NCI-H1092 treated with DMSO at 0.1 percent for 48 hours (cell line): Measurements from ENCODE around the gene VSTM4.

Experiments
- DNase-seq: peaks from one replicate; lab custom pipeline; 2025; lab: John Stamatoyannopoulos, UW

VSTM4 gene

DNA sequence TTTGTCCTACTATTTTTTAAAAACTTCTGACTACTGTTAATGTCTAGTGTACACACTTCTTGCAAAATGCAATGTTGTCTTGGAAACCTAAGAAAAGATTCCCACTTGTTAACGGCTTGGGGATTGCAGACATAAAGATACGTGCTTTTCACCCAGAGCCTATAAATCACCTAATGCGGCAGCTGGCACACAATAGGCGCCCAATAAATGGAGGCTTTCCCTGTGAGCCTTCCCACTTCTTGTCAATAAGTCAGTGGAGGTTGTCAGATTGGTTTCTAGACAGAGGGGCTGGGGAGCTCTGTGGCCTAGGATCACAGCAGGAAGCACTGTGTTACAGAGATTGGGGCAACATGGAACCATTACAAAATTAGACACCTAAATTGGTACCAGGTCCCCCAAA, 74.7 kb downstream of the VSTM4 start:
- no peak for DNase-seq

DNA sequence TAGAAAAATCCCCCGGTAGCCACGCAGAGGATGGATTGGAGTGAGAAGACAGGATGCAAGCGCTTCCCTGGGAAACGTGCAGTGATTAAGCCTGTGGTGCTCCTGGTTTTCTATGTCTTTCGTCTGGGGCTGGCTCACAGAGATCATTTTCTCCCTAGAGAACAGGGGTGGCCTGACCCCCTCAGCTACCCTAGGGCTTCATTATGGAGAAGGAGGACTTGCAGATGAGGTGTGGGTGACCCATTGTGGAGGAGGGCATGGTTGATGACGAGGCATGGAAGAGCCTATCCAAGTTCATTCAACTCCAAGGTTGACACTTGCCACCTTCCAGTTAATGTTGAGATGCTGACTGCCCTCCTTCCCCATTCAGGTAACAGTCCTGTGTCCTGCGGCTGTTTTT, 75.9 kb downstream of the VSTM4 start:
- DNase-seq, result no peak

DNA sequence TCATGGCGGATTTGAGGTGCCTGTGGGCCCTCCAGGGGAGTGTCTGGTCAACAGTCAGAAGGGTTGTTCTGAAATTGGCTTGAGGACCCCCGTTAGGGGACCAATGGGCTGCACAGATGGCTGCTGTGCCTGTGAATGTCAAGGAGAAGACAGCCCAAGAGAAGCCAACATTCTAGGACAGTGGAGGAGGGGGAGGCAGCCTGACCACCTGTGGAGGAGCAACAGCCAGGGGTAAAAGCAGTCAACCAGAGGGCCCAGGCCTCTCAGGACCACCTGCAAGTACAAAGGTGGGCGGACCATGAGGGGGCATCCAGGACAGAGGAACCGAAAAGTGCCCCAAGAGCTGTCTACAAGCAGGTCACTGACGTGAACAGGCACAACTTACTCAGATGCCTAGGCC, 76.6 kb downstream of the VSTM4 start:
- DNase-seq, result no peak

DNA sequence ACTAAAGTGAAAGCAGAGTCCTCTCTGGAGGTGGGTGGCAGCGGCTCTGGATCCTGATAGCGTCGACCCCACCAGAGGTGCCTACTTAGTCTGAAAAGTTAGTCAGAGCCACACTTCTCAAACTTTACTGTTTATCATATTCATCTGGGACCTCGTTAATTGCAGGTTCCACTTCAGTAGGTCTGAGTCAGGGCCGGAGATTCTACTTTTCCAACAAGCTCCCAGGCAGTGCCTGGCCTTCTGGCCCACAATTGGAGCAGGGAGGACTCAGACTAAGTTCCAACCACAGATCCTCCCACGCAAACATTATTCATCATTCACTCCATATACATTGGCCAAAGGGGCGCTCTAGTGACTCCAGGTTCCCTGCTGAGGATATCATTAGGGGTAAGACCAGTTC, 78.1 kb downstream of the VSTM4 start:
- no peak for DNase-seq

DNA sequence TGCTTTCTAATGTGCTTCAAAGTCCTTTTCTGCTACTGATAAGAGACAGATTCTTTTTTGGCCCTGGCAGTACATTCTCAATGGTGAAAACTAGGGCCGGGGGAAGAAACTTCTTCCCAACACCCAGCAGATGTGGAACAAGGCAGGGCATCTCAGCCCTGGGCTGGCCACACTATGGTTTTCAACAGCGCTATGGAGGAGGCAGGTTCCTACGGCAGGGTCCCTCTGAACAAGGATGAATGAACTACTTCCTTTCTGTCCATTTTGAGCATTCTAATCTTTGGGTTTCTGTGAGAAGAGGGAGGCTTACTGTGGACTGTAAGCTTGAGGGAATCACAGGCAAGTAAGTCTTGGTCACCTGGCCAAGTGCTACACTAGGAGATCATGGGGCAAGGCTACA, 78.7 kb downstream of the VSTM4 start:
- DNase-seq, result no peak

DNA sequence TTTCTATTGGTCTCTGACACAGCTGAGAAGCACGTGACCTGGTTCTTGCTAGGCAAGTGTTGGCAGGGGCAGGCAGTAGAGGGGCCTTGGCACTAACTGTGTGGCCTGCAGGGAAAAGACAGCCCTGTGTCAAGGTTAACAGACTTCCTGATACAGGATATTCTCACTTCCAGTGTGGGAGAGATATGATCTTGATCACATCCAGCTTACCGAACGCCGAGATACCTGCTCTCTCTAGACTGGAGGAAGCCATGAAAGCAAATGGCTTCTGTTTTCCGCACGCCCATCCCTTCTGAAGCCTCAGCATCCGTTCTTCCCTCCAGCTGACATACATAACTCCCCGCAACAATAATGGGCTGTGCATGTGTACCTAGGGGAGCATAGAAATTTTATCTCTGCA, 79.4 kb downstream of the VSTM4 start:
- DNase-seq, result no peak

DNA sequence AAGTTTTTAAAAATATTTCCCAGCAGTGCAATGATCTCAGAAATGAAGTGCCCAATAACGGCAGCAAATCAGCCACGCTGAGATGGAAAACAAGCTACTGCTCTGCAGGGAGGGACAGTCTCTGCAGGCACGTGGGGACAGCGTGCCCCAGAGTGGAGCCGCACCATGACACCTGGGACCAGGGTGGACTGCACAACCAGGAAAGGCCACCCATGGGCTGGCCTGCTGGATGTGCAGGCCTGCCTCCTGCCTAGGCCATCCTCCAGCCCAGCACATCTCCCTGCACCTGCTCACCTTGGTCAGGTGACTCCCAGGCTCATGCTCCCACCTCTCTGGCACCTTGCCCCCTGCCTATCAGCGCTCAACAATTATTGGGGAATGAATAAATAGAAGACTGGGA, 80.4 kb downstream of the VSTM4 start:
- DNase-seq, result no peak

DNA sequence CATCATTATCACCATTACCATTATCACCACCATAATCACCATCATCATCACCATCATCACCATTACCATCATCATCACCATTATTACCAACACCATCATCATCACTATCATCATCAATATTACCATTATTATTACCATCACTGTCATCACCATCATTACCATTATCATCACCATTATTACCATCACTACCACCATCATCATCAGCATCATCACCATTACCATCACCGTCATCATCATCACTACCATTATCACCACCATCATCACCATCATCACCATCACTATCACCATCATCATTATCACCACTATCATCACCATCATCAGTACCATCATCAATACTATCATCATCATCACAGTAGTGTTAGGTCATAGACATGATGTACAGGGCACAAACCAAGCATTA, 81.4 kb downstream of the VSTM4 start:
- no peak for DNase-seq

DNA sequence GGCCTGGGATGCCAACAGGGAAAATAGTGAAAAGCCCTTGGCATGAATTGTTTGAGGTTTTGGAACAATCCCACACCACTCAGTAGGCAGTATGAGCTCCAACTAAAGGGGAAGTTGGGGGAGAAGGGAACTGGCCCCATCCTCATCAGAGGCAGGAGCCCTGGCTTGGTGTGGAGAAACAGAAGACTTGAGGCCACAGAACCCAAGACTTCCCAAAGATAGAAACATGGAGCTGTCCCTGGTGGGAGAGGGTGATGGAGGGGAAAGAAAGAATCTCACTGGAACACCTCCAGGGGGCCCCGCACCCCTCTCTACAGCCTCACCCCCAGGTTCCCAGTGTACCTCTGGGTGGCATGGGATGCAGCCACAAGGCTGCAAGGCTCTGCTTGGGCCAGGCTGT, 85.7 kb downstream of the VSTM4 start:
- no peak for DNase-seq

DNA sequence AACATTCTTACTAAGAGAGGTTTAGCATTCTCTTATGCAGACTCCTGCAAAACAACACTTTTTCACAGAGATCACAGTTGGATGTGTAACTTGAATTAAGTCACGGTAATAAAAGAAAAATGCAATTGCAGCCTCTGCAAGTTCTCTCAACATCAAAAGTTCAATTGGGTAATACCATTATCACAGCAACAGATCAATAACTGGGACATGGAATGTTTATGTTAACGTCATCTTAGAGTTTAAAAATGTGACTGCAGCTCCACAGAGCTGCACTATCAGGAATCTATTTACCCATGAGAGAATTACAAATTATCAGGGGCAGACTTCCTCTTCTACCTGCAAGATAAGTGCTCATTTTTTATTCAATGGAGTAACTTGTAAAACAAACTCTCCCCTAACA, 86.7 kb downstream of the VSTM4 start:
- no peak for DNase-seq

DNA sequence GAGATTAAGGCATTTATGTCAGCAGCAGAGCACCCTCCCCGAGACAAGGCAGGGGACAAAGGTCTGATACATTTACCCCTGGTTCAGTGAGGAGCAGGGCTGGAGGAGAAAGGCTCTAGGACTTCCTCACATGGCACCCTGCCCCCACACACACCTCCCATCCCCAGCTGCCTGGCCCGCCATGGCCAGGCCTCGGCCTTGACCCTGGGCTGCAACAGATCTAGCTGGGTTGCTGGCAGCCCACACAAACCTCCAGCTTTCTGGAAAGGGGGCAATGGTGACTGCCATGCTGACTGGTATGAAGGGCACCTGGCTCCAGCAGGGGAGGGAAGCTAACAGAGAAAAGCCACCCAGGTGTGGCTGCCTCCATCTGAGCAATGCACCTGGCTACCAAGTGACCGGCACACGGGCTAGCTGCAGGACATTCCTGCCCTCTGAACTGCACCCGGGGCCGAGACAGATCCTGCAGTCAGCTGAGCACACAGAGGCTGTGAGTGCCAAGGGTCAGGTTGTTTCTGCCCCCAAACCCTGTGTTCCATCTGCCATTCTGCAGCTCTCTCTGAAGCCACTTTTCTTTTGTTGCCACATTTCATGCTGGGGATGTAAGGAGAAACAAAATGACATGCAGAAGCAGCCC, 89.9 kb downstream of the VSTM4 start:
- no peak for DNase-seq

DNA sequence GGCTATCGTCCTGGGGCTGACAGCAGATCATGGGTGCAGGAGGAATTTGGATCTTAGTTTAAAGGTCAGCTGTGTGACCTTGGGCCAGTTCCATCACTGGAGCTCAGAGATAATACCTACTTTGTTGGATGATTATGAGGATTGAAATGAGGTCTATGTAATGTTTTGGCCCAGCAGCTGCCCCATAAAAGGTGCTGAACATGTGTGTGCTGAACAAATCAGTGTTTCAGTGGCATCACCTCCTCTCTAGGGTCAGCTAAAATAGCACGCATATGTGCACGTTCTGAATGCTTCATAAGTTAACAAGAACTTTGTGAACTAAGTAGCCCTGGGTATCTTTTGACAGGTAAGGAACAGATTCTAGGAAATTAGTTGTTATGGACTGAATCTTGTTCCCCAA, 90.8 kb downstream of the VSTM4 start:
- DNase-seq, result no peak

DNA sequence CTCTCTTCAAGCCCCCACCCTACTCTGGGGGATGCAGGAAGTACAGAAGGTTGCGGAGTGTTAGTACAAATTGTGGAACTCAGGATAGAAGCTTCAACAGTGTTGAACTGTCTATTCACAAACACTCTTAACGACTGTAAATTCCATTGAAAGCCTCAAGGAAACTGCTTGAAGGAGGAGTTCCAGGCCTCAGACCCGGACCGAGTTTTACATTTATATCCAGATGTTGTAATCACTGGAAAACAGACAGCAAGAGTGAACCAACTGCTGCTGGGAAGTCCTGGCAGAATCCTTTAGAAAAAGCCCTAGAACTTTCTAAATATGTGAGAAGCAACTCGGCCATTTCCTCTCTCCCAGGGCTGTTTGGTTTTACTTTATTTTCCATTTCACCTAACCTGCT, 91.6 kb downstream of the VSTM4 start:
- DNase-seq, result no peak

DNA sequence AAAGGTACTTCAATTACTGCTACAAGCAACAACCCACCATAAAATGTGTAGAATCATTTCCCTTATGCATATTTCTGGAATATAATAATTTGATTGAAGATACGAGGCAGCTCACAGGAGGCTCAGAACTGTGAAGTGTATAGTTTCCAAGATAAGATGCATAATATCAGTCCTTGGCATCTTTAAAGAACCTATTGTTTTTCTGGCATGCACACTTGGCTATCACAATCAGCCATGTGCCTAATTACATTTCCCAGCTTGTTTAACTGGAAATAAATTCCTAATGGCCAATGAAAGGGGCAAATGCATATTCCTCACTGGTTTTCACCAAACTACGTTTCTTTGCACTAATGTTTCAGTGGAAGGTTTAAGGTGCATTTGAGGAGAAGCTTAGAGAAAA, 92.3 kb downstream of the VSTM4 start:
- DNase-seq, result no peak

DNA sequence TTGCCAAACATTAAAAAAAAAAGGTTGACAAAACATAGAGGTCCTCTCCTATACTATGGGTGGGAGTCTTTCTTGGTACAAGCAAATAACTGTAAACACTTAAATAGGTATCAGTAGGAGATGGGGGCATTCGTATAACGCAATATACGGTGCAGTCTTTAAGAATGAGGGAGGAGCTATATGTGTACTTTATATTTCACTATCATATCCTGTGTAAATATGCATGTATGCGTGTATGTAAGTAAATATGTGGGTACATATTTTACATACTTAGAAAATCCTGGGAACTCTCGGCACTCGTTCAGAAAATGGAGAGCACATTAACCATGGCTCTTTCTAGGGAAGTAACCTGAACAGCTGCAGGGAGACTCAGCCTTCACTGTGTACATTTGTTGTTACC, 93.6 kb downstream of the VSTM4 start:
- DNase-seq, result no peak

DNA sequence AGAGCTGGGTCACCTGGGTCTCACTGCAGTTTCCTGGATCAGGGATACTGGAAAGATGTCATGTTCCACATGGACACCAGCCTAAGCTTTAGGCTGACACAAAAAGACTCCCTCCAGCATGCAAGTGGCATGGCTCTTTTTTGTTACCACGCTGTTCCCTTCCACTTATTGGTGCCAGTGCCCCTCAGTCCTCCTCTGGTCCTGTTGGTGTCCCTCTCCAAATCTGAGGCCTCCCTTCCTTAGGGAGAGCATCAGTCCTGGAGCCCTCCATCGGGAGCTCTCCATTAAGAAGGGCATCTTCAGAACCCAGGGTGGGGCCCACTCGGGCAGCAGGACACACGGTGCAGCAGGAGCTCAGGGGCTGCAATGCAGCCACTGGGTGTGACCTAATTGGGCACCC, 99.6 kb downstream of the VSTM4 start:
- DNase-seq, result no peak

DNA sequence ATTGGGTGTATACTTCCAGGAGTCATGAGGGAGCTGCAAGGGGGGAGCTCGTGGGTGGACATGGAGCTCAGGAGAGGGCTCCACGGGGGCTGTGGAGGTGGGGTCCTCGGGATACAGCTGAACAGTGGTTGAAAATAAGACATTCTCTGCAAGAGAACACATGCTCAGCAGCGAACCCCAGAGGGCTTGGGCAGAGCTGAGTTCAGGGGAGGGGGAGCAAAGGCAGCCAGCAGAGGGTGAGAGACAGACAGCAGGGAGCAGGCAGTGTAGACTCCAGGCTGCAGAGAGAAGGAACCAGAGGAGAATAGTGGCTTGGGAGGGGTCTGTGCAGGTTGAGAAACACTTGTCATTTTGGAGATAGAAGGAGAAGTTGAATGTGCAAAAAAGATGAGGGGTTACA, 102.7 kb downstream of the VSTM4 start:
- DNase-seq, result no peak

DNA sequence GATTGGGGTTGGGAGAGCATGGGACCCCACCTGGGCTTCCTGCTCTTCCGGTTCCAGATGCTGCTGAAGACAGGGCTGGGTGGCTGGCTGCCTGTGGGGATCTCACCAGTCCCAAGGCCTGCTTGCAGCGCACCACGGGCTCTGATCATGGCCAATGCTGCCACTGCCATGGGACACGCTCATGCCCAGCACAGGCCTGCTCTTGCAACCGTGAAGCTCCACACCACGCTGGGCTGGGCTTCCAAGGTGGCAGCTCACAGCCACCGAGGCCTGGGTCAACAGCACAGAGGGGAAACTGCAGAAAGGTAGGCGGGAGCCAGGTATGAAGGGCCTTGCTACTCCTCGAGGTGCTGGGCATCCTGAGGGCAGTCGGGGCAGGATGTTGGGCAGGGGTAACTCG, 103.6 kb downstream of the VSTM4 start:
- no peak for DNase-seq

DNA sequence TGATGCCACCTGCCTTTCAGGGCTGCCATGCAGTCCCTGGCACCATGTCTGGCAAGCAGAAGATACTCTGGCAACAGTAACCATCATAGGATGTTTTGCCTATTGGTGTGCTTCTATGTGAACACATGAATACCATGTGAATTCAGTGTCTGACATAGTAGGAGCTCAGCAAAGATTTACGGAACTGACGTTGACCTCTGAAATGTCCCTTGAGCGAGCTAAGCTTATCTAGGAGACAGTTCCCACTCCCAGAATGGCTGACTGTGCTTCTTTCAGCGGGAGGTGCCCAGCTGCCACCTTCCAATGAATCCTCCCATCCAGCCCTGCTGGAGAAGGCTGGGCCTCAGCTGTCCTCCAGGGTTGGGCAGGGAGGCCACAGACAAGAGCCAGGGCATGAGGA, 104.5 kb downstream of the VSTM4 start:
- no peak for DNase-seq

DNA sequence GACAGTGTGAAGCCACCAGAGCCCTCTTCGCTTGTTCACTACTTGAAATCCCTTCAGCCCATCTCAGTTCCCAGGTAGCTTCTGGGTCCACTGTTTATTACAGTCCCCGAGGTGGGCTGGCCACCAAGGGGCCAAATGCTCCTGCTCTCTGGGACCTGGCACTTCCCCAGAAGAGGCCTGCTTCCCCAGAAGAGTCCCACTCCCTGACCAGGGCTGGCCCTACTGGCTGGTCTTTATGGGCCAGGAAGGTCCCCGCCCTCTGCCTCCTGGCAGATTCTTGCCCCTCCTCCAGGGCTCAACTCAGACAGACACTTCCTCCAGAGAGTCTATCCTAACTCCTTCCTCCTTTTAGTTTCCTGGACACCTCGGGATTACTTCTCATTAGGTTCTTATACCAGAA, 105.0 kb downstream of the VSTM4 start:
- DNase-seq, result no peak

DNA sequence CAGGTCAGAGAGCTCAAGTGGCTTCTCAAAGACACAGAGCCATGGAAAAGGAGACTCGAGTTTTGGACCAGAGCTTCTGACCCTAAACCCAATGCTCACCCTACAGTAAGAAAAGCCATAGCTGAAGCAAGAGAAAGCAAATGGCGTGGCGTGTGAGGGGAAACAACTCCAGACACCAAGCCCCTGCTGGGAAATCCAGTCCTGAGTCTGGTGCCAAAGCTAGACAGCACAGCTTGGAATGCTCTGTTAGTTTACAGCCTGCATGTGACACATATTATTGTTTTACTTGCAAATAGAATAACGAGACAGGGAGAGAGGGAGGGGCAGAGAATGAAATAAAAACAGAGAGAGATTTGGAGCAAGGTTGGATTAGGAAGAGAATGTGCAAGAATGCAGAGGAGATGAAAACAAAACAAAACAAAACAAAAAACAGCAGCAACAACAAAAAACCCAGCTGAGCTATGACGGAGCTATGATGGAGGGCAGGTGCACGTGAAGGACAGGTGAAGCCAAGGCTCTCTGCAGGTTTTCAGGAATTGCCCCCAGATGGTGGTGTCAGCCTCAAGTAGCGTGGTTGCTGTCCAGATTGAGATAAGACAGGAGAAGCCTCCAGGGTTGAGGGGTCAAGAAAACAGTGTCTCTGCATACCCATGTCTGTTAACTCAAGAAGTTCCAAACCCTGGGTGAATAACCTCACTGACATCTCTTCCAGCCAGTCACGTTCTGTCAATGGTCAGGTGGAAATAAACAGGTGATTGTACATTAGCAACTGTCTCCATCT, 105.9 kb downstream of the VSTM4 start:
- DNase-seq, result no peak

DNA sequence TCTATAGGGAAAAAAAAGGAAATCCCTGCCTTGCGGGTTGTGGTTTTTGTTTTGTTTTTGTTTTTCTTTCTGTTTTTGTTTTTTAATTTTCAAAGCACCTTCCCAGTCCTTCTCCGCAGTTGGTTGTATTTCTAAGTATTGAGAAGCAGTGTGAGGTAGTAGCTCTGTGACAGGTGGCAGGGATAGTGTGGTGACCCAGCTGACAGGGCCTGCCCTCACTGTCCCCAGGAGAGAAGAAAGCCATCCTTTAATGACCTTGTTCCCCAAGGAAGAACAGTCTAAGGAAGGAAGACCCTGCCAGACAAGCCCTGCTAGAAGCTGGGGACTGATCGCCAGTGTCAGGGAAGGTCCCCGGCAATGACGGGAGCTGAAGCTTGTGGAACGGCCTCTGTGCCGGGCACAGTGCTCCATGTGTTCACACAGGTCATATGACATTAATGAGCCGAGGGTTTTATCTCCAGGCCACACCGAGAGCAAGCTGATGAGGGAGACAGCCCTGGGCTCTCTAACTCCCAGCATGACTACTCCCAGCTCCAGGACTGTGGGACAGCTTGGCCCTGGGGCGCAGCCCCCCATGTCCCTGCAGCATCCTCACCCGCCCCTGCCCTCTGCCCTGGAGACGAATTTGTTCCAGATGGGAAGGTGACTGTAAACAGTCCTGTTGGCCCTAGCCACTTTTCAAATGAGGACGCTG, 106.7 kb downstream of the VSTM4 start:
- DNase-seq, result no peak

DNA sequence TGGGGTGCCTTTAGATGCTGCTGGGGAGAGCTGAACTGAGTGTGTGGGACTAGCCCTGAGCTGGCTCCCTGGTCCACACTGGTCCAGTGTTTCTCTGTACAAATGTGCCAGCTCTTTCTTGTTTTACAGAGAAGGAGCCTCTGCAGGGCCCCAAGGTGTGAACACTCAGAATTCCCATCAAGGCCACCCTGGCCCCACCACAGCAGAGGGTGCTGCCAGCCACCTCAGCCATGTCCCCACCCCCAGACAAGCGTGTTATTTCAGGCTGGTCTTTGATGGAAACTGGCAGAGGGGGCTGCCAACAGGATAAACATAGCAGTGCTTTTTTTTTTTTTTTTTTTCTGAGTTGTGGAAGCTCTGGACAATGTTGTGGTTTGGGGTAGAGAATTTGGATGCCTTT, 107.2 kb downstream of the VSTM4 start:
- no peak for DNase-seq

DNA sequence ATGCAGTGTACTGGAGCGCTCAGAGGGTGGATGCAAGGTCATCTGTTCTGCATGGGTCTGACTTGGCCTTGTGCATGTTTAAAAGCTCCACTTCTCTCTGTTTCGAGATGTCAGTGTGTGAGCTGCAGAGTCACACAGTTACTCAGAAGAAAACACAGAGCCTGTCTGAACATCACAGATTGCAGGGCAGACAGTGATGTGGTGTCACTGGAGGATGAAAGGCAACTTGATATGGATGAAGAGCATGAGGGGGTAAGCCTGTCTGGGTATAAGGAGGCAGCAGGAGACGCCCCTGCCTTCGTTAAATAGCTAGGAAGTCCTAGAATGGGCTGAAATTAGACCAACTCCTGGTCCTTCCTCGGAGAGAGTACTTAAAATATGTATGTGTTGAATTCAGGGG, 108.2 kb downstream of the VSTM4 start:
- no peak for DNase-seq
